Coronary artery (tissue), 2 donors: ENCODE measurements around the gene CHRD.

ENCODE experiments used
- DNase-seq: peaks from one replicate; pipeline ENCODE4 v3.0.0-alpha.2; 2017; ENCODE audit warnings: low spot score
- H3K27ac ChIP-seq, 2 donors: fragments of 200-600 bp; sonication (generic); one replicate each; pipeline ENCODE4 v1.5.1; 2016 to 2019
- H3K4me3 ChIP-seq: fragments of 200-600 bp; sonication (generic); 2 replicates; pipeline ENCODE4 v1.5.1; 2016; ENCODE audit warnings: mild to moderate bottlenecking, moderate library complexity
- TF ChIP-seq, protein P1 (sequence below): fragments of 200-600 bp; sonication (generic); IDR thresholded peaks from one replicate; pipeline ENCODE4 v1.5.1; 2019; ENCODE audit warnings: antibody characterized with exemption

The CHRD gene

DNA sequence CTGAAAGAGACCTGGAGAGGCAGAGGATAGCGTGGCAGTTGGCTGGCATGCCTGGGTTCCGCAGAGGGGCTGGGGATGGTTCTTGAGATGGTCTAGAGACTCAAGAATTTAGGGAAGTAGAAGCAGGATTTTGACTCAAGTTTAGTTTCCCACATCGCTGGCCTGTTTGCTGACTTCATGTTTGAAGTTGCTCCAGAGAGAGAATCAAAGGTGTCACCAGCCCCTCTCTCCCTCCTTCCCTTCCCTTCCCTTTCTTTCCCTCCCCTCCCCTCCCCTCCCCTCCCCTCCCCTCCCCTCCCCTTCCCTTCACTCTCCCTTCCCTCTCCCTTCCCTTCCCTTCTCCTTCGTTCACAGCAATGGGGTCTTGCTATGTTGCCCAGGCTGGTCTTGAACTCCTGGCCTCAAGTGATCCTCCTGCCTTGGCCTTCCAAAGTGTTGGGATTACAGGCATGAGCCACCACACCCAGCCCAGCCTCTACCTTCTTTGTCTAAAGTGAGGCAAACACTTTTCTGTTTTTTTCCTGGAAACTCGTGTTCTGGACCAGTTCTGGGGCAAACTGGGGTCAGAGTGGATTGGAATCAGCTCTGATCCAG, 10.2 kb downstream of the CHRD start:
- Histone ChIP-seq H3K4me3 (no peak overlapping the region), H3K27ac (no peak overlapping the region)
- no peak for DNase-seq
- TF ChIP-seq, protein P1, sequence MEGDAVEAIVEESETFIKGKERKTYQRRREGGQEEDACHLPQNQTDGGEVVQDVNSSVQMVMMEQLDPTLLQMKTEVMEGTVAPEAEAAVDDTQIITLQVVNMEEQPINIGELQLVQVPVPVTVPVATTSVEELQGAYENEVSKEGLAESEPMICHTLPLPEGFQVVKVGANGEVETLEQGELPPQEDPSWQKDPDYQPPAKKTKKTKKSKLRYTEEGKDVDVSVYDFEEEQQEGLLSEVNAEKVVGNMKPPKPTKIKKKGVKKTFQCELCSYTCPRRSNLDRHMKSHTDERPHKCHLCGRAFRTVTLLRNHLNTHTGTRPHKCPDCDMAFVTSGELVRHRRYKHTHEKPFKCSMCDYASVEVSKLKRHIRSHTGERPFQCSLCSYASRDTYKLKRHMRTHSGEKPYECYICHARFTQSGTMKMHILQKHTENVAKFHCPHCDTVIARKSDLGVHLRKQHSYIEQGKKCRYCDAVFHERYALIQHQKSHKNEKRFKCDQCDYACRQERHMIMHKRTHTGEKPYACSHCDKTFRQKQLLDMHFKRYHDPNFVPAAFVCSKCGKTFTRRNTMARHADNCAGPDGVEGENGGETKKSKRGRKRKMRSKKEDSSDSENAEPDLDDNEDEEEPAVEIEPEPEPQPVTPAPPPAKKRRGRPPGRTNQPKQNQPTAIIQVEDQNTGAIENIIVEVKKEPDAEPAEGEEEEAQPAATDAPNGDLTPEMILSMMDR: no peak

DNA sequence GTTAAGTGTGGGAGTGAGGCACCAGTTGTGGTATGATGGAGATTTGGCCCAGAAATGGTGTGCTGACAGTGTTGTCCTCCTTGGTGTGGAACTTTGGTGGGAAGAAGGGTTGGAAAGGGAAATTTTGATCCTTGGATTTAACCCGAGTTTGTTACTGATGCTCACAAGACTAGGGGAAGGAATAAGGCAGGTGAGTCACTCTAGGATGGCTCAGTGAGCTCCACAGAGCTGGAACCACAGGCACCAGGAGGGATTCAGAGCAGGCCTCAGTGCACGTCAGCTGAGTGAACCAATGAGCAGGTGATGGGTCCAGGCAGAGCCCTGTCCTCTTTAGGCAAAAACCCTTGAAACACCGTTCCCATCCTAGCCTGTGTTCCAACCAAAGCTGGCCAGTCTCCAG, 11.4 kb downstream of the CHRD start:
- Histone ChIP-seq H3K27ac (no peak overlapping the region), H3K4me3 (no peak overlapping the region)
- DNase-seq: no peak
- TF ChIP-seq, protein P1: no peak

DNA sequence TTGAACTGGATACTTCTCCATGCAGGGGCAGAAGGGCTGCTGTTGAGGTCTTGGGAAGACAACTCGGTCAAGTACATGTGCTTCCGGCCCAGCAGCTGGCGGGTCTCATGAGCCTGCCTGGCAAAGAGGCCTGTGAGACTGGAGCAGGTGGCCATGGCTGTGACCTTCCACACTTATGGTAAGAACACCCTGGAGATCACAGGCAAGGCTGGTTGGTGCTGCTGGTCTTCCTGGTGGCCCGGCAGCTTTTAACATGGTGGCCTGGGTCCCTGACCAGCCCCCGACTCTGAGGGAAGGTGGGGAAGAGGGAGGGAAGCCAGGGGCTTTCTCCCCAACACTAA, 15.4 kb downstream of the CHRD start:
- H3K27ac ChIP-seq: no peak overlapping the region
- H3K4me3 ChIP-seq: no peak overlapping the region
- no peak for DNase-seq
- TF ChIP-seq, protein P1: no peak

DNA sequence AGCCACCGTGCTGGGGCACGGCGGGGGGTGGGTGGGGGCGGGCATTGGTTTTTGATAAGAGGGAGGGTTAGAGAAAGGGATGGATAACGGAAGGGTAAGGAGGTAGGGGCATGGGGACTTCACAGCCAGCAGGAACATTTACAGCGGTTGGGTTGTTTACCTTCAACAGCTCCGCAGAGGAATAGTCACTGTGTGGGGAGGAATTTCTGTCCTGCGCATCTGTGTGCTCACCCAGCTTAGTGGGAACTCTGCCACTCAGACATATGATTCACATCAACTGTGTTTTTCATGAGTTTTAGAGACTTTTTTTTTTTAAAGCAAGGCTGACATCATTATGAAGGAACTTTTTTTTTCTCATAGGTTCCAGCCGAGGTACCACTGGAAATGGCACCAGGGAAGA, 19.6 kb downstream of the CHRD start:
- Histone ChIP-seq H3K27ac (peak overlapping the region in 1 of 2 donors; percentile 15), H3K4me3 (peak overlapping the region; percentile 9)
- no peak for DNase-seq
- TF ChIP-seq, protein P1: no peak

DNA sequence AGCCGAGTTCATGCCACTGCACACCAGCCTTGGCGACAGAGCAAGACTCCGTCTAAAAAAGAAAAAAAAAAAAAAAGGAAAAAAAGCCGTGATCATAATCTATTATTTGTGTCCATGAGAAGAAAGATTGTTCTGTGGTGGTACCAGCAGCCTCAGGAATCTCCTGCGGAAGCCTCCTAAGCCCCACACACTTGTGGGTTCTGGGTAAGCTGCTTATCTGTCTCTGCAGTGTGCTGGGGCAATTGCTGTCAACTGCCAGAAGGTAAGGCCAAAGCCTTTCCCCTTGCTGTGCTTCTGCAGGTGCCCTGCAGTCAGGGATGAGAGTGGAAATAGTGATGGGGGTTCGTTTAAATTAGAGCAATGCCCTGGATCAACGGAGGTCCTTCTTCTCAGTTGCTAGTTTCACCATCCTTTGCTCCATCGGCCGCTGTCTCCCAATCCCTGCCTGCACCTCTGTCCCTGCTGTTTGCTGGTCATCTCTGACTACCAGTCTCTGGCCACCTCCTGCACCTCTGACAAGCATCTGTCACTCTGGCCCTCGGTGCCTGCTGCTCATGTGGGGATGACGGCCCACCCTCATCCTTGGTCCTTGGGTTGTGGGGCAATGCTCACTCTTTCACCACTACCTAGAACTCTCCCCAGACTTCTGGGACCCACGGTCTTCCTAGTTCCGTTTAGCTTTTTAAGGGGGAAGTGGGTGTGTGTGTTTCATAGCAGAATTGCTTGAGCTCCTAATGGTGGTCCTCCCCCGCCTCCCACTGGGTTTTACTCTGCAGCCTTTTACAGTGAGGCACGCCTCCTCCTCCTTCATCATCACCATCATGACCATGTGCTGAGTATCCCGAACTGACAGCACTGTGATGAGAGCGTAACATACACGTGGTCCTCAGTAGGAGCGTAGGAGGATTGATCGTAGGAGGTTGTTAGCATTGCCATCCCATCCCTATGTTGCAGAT, 25.5 kb downstream of the CHRD start:
- no peak for DNase-seq
- H3K27ac ChIP-seq: no peak overlapping the region
- TF ChIP-seq, protein P1: no peak
- H3K4me3 ChIP-seq: no peak overlapping the region

DNA sequence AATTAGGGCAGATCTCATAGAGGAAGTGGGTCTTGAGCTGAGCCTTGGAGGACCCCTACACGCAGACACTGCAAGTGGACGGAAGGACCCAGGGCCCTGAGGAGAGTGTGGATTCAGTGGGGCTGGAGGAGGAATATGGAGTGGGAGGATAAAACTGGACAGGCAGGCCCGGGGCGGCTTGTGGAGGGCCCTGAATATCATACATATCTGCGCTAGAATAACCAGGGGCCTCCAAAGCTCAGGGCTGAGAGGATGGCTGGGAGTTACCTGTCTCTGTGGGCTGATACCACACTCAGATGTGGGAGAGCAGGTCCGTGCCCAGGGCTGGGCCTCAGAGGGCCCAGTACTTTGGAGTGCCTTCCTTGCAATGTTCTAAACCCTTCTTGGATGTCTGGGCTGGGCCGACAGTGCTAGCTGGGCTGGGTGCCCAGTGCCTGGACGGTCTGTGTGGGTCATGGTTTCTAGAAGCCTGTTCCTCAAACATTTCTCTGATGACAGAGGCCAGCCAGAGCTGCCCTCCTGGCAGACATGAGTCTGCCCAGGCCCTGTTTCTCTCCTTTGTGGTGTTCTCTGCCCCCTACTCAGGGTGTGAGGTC, 29.6 kb downstream of the CHRD start:
- TF ChIP-seq, protein P1: no peak
- H3K27ac ChIP-seq: no peak overlapping the region

More for the DNA sequence above, 29.6 kb downstream of the CHRD start:
- no peak for DNase-seq
- no peak overlapping the region for H3K4me3 ChIP-seq
